HCT116 (cell line): ENCODE measurements around the gene GRIA4. TPM values are rescaled to one million over a fixed set of nuclear protein-coding genes. Genes with fewer than 3 reads are reported as not detected.

Experiments
- ATAC-seq: fragments of 200-7000 bp; cut with Tn5 transposase; 2 replicates; pipeline ENCODE4 v1.9.1; 2020; ENCODE audit warnings: mild to moderate bottlenecking, moderate library complexity
- BruUV-seq: library from RNA; stranded (reverse); fragments of 400-500 nt; replicated peaks from 2 replicates; lab custom pipeline; 2021; lab: Mats Ljungman, UMichigan
- CTCF ChIA-PET: fragments of 300-600 bp; sonication (Branson Sonifier 250); formaldehyde crosslinking; loops from one replicate; lab custom pipeline; 2021; ENCODE audit warnings: antibody characterized with exemption; lab: Charles Lee
- POLR2A ChIA-PET: fragments of 300-600, 350-600 bp; sonication (Branson Sonifier 250); formaldehyde crosslinking; loops from one replicate; lab custom pipeline; 2021; ENCODE audit warnings: antibody characterized with exemption; lab: Charles Lee
- RAD21 ChIA-PET, 2 experiments: fragments of 300-600 bp; sonication (Branson Sonifier 250); formaldehyde crosslinking; loops; one replicate each; lab custom pipeline; 2023; ENCODE audit warnings: low total read pairs in 2 of 2; ENCODE audit not compliant: uncharacterized antibody in 2 of 2, unreplicated experiment in 2 of 2, low non-redundant PET in 1 of 2; lab: Charles Lee
- DNase-seq: peaks from one replicate; pipeline ENCODE4 v3.0.0-alpha.2; 2010; ENCODE audit warnings: low read depth, low spot score
- H2AFZ ChIP-seq: fragments of 200-600 bp; shearing (Covaris generic), sonication (generic); 2 replicates; pipeline ENCODE4 v1.6.1; 2017; ENCODE audit warnings: low read depth, mixed run types, mixed read lengths, antibody characterized with exemption, low read length; ENCODE audit not compliant: poor library complexity, severe bottlenecking
- H3K27ac ChIP-seq: 2 replicates; pipeline ENCODE4 v1.5.1; 2012; ENCODE audit warnings: low read depth, low read length
- H3K27me3 ChIP-seq: fragments of 200-600 bp; sonication (generic); 2 replicates; pipeline ENCODE4 v1.6.1; 2016; ENCODE audit warnings: mixed run types, low read length, mixed read lengths; ENCODE audit not compliant: insufficient read depth
- H3K36me3 ChIP-seq, 2 experiments: fragments of 200-500 bp in 1 of 2; fragments of 200-600 bp in 1 of 2; sonication (Bioruptor generic) in 1 of 2; sonication (generic) in 1 of 2; 2 replicates each; pipeline versions ENCODE4 v1.5.1 to v1.6.1; 2014 to 2016; ENCODE audit warnings: low read length in 2 of 2, inconsistent platforms in 1 of 2, mixed read lengths in 1 of 2, mixed run types in 1 of 2; ENCODE audit not compliant: insufficient read depth in 2 of 2, control insufficient read depth in 1 of 2
- H3K4me1 ChIP-seq, 2 experiments: fragments of 200-600 bp in 1 of 2; sonication (generic) in 1 of 2; 2 replicates each; pipeline versions ENCODE4 v1.5.1 to v1.6.1; 2012 to 2017; ENCODE audit warnings: low read length in 2 of 2, inconsistent platforms in 1 of 2, mild to moderate bottlenecking in 1 of 2, mixed read lengths in 1 of 2, mixed run types in 1 of 2, moderate library complexity in 1 of 2; ENCODE audit not compliant: insufficient read depth in 2 of 2, control insufficient read depth in 1 of 2
- H3K4me2 ChIP-seq: fragments of 200-600 bp; sonication (generic); 2 replicates; pipeline ENCODE4 v1.6.1; 2017; ENCODE audit warnings: mixed run types, low read length, mixed read lengths
- H3K4me3 ChIP-seq, 2 experiments: fragments of 200-600 bp in 1 of 2; sonication (generic) in 1 of 2; replicated peaks in 1 of 2; 2 replicates each; pipeline ENCODE4 v1.5.1; 2011 to 2016; ENCODE audit warnings: low read length in 2 of 2, control low read depth in 1 of 2, low read depth in 1 of 2, mild to moderate bottlenecking in 1 of 2, mixed read lengths in 1 of 2, mixed run types in 1 of 2
- H3K79me2 ChIP-seq: fragments of 200-600 bp; sonication (generic); 2 replicates; pipeline ENCODE4 v1.6.1; 2017; ENCODE audit warnings: mild to moderate bottlenecking, mixed run types, low read length, moderate library complexity, mixed read lengths; ENCODE audit not compliant: insufficient read depth
- H3K9ac ChIP-seq: fragments of 200-600 bp; sonication (generic); 2 replicates; pipeline ENCODE4 v1.6.1; 2016; ENCODE audit warnings: low read length, mixed read lengths
- H3K9me2 ChIP-seq: fragments of 200-600 bp; sonication (generic), shearing (Covaris generic); 2 replicates; pipeline ENCODE4 v1.6.1; 2017; ENCODE audit warnings: mixed run types, mild to moderate bottlenecking, moderate library complexity; ENCODE audit not compliant: insufficient read depth
- H3K9me3 ChIP-seq, 2 experiments: fragments of 200-500 bp in 1 of 2; fragments of 200-600 bp in 1 of 2; sonication (Bioruptor generic) in 1 of 2; sonication (generic) in 1 of 2; 2 replicates each; pipeline ENCODE4 v1.6.1; 2014 to 2017; ENCODE audit warnings: low read length in 2 of 2, mixed read lengths in 2 of 2, inconsistent platforms in 1 of 2, low read depth in 1 of 2, mild to moderate bottlenecking in 1 of 2, mixed run types in 1 of 2, moderate library complexity in 1 of 2; ENCODE audit not compliant: control insufficient read depth in 1 of 2, insufficient read depth in 1 of 2
- H4K20me1 ChIP-seq: fragments of 200-600 bp; sonication (generic), shearing (Covaris generic); 2 replicates; pipeline ENCODE4 v1.6.1; 2017; ENCODE audit warnings: mixed run types, mild to moderate bottlenecking, moderate library complexity; ENCODE audit not compliant: insufficient read depth
- CBX3 ChIP-seq: IDR thresholded peaks from 2 replicates; pipeline ENCODE4 v1.6.1; 2012; ENCODE audit warnings: low read depth
- EGR1 ChIP-seq: IDR thresholded peaks from 2 replicates; pipeline ENCODE4 v1.6.1; 2012; ENCODE audit warnings: low read depth
- EZH2 ChIP-seq: fragments of 200-600 bp; sonication (generic); IDR thresholded peaks from 2 replicates; pipeline ENCODE4 v1.6.1; 2017; ENCODE audit warnings: antibody characterized with exemption, mixed run types
- EZH2phosphoT487 ChIP-seq: fragments of 200-600 bp; IDR thresholded peaks from 2 replicates; pipeline ENCODE4 v1.6.1; 2018; ENCODE audit warnings: antibody characterized with exemption, borderline replicate concordance
- FOSL1 ChIP-seq: IDR thresholded peaks from 2 replicates; pipeline ENCODE4 v1.6.1; 2012; ENCODE audit warnings: low read depth
- POLR2AphosphoS5 ChIP-seq: IDR thresholded peaks from 2 replicates; pipeline ENCODE4 v1.6.1; 2011; ENCODE audit warnings: mild to moderate bottlenecking, low read depth, low read length, moderate library complexity
- RAD21 ChIP-seq: IDR thresholded peaks from 2 replicates; pipeline ENCODE4 v1.6.1; 2012; ENCODE audit warnings: low read depth, mild to moderate bottlenecking
- SIN3A ChIP-seq: IDR thresholded peaks from 2 replicates; pipeline ENCODE4 v1.6.1; 2012; ENCODE audit warnings: low read depth
- SRF ChIP-seq: IDR thresholded peaks from 2 replicates; pipeline ENCODE4 v1.6.1; 2012; ENCODE audit warnings: low read depth
- TCF7L2 ChIP-seq: IDR thresholded peaks from 2 replicates; pipeline ENCODE4 v1.7.0; 2011; ENCODE audit warnings: borderline replicate concordance, inconsistent platforms; ENCODE audit not compliant: insufficient read depth, insufficient read length; ENCODE audit errors: extremely low read depth
- YY1 ChIP-seq: IDR thresholded peaks from 2 replicates; pipeline ENCODE4 v1.6.1; 2011; ENCODE audit warnings: low read length, low read depth, moderate library complexity, mild to moderate bottlenecking; ENCODE audit not compliant: insufficient replicate concordance; ENCODE audit errors: extremely low read depth
- intact Hi-C: fragments of 100-400 bp; cut with micrococcal nuclease; formaldehyde crosslinking; loops from 2 replicates; pipeline ENCODE4 v1.10.0; 2022
- total RNA-seq: library from RNA; stranded (reverse); gene quantifications from one replicate; pipeline ENCODE4 v1.2.1, GENCODE V29; 2021; ENCODE audit not compliant: unreplicated experiment
- TF ChIP-seq, protein P1 (sequence below): IDR thresholded peaks from 2 replicates; pipeline ENCODE4 v1.6.1; 2011; ENCODE audit warnings: mild to moderate bottlenecking, low read length, moderate library complexity; ENCODE audit not compliant: insufficient replicate concordance; ENCODE audit errors: extremely low read depth
- TF ChIP-seq, protein P2 (sequence below), 3 experiments: fragments of 200-600 bp in 1 of 3; sonication (generic) in 1 of 3; IDR thresholded peaks in 2 of 3; conservative IDR thresholded peaks in 1 of 3; 2 replicates each; pipeline ENCODE4 v1.5.1; 2012 to 2017; ENCODE audit warnings: low read depth in 2 of 3, low read length in 2 of 3, antibody characterized with exemption in 1 of 3, borderline replicate concordance in 1 of 3, control low read depth in 1 of 3, mild to moderate bottlenecking in 1 of 3, mixed read lengths in 1 of 3, mixed run types in 1 of 3, moderate library complexity in 1 of 3; ENCODE audit not compliant: insufficient read depth in 1 of 3

Gene GRIA4
- total RNA-seq, 1 experiment from 2014 or later, result not detected

DNA sequence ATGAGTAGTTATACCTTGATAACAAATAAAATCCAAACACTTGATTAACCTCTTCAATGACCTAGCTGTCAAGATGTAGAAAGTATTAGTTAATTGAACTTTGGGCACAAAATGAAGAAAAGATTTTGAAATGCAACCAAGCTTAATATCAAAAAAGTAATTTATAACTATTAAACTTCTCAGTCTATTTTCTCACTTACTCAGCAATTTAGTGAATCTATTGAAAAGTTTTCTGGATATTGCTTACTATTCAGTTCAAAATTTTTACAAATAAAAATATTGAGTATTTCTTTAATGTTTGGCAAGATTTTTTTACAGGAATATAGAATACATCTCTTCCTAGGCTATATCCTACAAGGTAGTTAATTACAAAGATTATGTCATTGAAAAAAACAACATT is 192.5 kb downstream of the GRIA4 start:
- POLR2A ChIA-PET, result no interaction called here
- RAD21 ChIA-PET, result no interaction called here
- Histone ChIP-seq H3K9ac (no peak overlapping the region), H3K4me2 (no peak overlapping the region), H3K36me3 (no peaks in the 10 kb centered on the region), H2AFZ (no peak overlapping the region), H3K27me3 (no peaks in the 10 kb centered on the region)
- DNase-seq, result no peak
- CTCF ChIA-PET, result no interaction called here
- TF ChIP-seq EZH2 (no peak), SRF (no peak), TCF7L2 (no peak), YY1 (no peak), EZH2phosphoT487 (no peak), CBX3 (no peak), FOSL1 (no peak), POLR2AphosphoS5 (no peak), SIN3A (no peak), EGR1 (no peak), RAD21 (no peak)
- TF ChIP-seq, protein P1, sequence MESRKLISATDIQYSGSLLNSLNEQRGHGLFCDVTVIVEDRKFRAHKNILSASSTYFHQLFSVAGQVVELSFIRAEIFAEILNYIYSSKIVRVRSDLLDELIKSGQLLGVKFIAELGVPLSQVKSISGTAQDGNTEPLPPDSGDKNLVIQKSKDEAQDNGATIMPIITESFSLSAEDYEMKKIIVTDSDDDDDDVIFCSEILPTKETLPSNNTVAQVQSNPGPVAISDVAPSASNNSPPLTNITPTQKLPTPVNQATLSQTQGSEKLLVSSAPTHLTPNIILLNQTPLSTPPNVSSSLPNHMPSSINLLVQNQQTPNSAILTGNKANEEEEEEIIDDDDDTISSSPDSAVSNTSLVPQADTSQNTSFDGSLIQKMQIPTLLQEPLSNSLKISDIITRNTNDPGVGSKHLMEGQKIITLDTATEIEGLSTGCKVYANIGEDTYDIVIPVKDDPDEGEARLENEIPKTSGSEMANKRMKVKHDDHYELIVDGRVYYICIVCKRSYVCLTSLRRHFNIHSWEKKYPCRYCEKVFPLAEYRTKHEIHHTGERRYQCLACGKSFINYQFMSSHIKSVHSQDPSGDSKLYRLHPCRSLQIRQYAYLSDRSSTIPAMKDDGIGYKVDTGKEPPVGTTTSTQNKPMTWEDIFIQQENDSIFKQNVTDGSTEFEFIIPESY, result no peak
- TF ChIP-seq, protein P2, sequence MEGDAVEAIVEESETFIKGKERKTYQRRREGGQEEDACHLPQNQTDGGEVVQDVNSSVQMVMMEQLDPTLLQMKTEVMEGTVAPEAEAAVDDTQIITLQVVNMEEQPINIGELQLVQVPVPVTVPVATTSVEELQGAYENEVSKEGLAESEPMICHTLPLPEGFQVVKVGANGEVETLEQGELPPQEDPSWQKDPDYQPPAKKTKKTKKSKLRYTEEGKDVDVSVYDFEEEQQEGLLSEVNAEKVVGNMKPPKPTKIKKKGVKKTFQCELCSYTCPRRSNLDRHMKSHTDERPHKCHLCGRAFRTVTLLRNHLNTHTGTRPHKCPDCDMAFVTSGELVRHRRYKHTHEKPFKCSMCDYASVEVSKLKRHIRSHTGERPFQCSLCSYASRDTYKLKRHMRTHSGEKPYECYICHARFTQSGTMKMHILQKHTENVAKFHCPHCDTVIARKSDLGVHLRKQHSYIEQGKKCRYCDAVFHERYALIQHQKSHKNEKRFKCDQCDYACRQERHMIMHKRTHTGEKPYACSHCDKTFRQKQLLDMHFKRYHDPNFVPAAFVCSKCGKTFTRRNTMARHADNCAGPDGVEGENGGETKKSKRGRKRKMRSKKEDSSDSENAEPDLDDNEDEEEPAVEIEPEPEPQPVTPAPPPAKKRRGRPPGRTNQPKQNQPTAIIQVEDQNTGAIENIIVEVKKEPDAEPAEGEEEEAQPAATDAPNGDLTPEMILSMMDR (IDR thresholded peaks at IDR 0.05 in 2 of 3, conservative IDR thresholded peaks at IDR 0.05 in 1 of 3; ENCODE audit: borderline replicate concordance in 1 of 3, insufficient read depth in 1 of 3, low read depth in 2 of 3, low read length in 2 of 3), result no peak
- TF ChIP-seq, all 23 proteins: peak for 0
- no peaks in the 10 kb centered on the region for H4K20me1 ChIP-seq
- no peaks in the 10 kb centered on the region for H3K9me2 ChIP-seq
- H3K4me1 ChIP-seq, result no peaks in the 10 kb centered on the region
- BruUV-seq, result no TSS peak
- H3K9me3 ChIP-seq, result no peaks in the 10 kb centered on the region
- ATAC-seq, result no peak
- intact Hi-C loops, result no loop called here
- no peak overlapping the region for H3K27ac ChIP-seq
- H3K4me3 ChIP-seq, result no peak overlapping the region
- no peaks in the 10 kb centered on the region for H3K79me2 ChIP-seq
